ELR (cell line): Measurements from ENCODE around the gene KLK14.

ENCODE experiments used
- DNase-seq: peaks from one replicate; pipeline ENCODE4 v3.0.0-alpha.2; 2015; ENCODE audit warnings: low read depth

The KLK14 gene

DNA sequence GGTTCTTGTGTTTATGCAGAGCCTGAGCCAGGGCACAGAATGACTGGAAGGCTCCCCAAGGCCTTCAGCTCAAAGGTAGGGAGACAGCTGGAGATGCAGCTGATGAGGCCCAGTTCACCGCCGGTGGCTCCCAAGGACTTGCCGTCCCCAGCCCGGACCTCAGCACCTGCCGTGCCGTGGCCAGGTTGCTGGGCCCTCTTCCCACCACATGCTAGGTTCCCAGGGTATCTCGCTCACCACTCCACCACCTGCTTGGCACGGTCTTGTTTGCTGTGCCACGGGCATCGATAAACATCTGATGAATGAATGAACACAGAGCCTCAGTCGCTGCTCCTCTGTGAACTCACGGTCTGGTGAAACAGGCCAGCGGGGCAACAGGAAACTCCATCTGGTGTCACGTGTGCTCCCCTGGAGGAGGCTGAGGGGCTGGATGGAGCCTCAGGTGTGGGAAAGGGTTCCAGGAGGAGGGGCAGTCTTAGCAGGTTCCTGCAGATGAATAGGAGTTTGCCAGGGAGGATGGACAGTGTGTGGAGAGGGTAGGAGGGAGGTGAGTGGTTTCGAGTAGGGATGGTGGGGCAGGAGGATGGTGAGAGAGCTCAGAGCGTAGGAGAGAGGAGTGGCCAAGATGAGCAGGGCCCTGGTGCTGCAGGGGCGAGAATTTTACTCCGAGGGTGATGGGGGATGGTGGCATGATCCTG lies 3.6 kb upstream of the KLK14 start:
- no peak for DNase-seq

DNA sequence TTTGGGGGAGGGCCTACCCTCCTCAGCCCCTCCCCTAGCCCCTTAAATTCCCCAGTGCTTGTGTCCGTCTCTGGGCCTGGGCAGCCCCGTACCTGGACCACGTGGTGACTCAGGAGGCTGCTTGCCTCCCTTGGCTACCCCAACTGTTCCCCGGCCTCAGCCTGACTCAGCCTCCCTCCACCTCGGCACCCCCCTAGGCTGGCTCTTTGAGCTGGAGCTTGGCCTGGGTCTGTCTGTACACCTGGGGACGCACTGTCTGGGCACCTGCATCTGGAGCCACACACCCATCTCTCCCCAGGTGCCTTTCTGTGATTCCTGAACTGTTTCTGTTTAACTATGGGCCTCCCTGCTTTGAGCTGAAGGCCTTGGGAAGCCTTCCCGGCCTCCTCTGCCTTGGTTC lies 1.8 kb upstream of the KLK14 start:
- DNase-seq: no peak

GRCh38 chr19:51083783-51084182 lies 1.1 kb upstream of the KLK14 start:
- no peak for DNase-seq

- DNase-seq: no peak
Measured at GRCh38 chr19:51083181-51083580, 494 bp upstream of the KLK14 start.

- DNase-seq: no peak
Measured at GRCh38 chr19:51081476-51081875, 1.2 kb downstream of the KLK14 start.

DNA sequence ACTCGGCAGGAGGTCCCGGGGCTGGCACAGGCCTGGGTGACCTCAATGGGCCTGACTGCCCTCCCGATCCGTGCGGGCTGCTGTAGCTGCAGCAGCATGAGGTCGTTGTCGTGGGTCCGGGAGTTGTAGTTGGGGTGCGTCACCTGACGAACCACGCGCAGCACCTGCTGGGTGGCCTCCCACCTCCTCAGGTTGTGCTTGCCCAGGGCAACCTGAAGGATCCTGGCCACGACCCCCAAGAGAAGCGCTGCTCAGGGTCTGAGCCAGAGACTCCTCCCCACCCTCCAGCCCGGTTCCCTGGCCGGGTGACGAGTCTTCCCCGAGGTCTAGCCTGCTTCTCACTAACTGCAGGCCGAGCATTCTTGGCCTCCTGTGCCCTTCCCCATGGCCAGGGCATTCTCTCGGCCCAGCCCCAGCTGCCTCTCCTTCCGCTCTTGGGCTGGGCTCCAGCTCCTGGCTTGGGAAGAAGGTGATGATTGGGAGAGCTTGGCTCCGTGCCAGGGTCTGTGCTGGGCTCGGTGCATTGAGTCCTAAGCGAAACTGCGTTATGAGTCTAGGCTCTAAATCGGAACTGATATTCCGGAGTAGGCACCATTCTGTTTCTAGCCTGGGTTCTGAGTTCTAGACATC lies 3.1 kb downstream of the KLK14 start:
- no peak for DNase-seq

- no peak for DNase-seq
Measured at GRCh38 chr19:51078731-51079130, 4.0 kb downstream of the KLK14 start.

DNA sequence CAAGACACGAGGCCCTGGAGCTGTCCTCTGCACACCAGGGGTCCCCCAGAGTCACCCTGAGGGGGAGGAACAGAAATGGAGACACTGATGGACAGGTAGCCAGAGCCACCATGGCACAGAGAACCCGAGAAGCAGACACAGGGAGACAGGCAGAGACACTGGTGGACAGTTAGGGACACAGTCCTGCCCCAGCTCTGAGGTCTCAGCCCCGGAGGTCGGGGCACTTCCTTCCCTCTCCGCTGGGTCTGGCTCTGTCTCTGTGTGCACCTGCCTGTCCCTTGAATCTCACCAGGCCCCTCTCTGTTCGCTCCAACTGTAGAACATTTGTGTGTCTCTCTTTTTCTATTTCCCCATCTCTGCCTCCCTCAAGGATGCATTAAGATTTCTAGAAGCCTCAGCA lies 4.6 kb downstream of the KLK14 start:
- no peak for DNase-seq

GRCh38 chr19:51076631-51077213 lies 6.0 kb downstream of the KLK14 start:
- DNase-seq: no peak

- no peak for DNase-seq
Measured at GRCh38 chr19:51075998-51076397, 6.7 kb downstream of the KLK14 start.

GRCh38 chr19:51071095-51071405 lies 11.6 kb downstream of the KLK14 start:
- DNase-seq: no peak

GRCh38 chr19:51070334-51071094 lies 12.2 kb downstream of the KLK14 start:
- DNase-seq: no peak

- no peak for DNase-seq
Measured at GRCh38 chr19:51066393-51067186, 16.1 kb downstream of the KLK14 start.

GRCh38 chr19:51065221-51065960 lies 17.3 kb downstream of the KLK14 start:
- DNase-seq: no peak

DNA sequence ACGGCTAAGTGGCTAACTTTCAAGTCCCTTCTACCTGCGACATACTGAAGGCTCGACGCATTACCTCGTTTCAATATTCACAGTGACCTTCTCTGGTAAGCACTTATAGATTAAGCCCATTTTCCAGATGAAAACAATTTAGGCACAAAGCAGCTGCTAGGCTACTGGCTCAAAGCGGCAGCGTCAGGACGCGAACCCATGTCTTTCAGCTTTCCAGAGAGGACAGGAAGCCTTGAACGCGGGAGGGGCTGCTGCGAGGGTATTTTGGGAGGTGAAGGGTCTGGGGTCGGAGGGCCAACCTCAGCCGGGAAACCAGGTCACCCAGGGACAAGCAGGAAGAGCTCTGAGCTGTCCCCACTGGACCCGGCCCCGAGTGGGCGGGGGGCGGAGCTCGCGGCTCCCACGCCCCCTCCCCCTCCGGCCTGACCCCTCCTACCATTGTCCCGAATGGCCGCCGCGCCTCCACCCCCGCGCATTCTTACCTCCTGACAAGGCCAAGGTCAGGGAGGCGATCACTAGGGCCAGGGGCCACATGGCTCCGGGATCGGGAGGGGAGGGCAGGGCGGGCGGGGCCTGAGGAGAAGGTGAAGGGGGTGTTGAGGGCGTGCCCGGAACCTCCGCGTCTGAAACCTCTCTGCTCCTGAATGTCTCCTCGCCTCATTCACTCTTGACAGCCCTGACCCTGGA lies 18.0 kb downstream of the KLK14 start, which contains the start of gene KLK13:
Gene KLK13, minus strand, starts transcription at position 559 of the 687 bp plus-strand sequence. Its CDS starts 25 bp downstream, at position 534.
- DNase-seq: no peak

- DNase-seq: no peak
Measured at GRCh38 chr19:51063664-51064063, 19.0 kb downstream of the KLK14 start.

- no peak for DNase-seq
Measured at GRCh38 chr19:51060973-51061372, 21.7 kb downstream of the KLK14 start.

GRCh38 chr19:51060336-51060735 lies 22.4 kb downstream of the KLK14 start:
- DNase-seq: no peak

DNA sequence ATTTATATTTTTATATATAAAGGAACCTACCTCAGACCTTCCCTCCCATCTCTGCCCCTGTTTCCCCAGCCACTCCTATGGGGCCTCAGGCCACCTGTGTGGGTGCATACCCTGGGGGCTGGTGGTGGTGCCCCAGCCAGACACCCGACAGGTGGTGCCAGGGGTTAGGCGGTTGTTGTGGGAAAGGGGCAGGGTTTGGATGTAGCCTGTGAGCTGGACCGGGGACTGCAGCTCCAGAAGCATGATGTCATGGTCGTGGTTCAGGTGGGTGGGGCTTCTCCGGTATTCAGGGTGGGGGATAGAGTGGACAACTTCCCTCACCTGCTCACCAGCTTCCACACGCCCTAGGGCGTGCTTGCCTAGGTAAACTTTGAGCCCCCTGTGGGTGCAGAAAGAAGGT lies 23.0 kb downstream of the KLK14 start:
- DNase-seq: no peak

- DNase-seq: no peak
Measured at GRCh38 chr19:51055866-51056265, 26.8 kb downstream of the KLK14 start.

DNA sequence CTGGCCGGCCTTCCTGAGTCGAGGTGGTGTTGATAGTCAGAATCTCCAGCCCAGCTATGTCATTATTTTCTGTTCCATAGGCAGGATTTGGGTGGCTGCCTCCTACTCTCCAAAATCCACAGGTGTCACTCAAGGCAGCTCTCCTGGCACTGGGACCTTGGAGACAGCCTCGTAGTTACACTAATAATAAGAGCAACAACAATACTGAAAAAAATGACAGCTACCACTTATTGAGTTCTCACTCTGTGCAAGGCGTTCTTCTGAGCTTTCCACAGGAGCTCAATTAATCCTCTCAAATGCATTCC lies 35.7 kb downstream of the KLK14 start:
- DNase-seq: no peak
